RPMI8226 (cell line): ENCODE data around the gene WNK1.
A peak's percentile ranks its signal among the peaks of the same experiment; 100 is the strongest.

ENCODE experiments used
- DNase-seq: peaks from one replicate; pipeline ENCODE4 v3.0.0-alpha.2; 2015

WNK1 gene

GRCh38 chr12:867905-868304 is 115.5 kb downstream of the WNK1 start:
- DNase-seq: no peak

GRCh38 chr12:868722-869121 is 116.3 kb downstream of the WNK1 start:
- no peak for DNase-seq

DNA sequence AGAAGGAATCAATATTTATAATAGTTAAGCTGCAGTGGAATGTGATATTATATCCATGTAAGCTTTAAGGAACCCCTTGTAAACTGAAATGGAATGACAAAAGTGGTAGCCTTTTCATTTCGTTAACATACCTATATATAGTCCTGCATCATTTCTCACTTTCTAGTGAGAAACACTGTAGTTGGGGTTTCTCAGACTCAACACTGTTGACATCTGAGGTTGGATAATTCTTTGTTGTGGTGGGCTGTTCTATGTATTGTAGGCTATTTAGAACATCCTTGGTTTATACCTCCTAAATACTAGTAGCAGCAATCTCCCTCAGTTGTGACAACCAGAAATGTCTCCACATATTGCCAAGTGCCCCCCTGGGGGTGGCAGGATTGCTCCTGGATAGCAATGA is 118.0 kb downstream of the WNK1 start:
- no peak for DNase-seq

GRCh38 chr12:873954-874353 is 121.6 kb downstream of the WNK1 start:
- DNase-seq: no peak

DNA sequence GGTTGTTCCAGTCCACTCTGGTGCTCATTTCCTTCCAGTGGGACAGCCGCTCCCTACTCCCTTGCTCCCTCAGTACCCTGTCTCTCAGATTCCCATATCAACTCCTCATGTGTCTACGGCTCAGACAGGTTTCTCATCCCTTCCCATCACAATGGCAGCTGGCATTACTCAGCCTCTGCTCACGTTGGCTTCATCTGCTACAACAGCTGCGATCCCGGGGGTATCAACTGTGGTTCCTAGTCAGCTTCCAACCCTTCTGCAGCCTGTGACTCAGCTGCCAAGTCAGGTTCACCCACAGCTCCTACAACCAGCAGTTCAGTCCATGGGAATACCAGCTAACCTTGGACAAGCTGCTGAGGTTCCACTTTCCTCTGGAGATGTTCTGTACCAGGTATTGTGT is 127.3 kb downstream of the WNK1 start:
- DNase-seq: no peak

- no peak for DNase-seq
Observed at GRCh38 chr12:880656-881055, 128.3 kb downstream of the WNK1 start.

- peak; percentile 8 for DNase-seq
Observed at GRCh38 chr12:884746-885414, 132.5 kb downstream of the WNK1 start.

GRCh38 chr12:885701-886100 is 133.3 kb downstream of the WNK1 start:
- DNase-seq: peak; percentile 66

GRCh38 chr12:886206-886605 is 133.8 kb downstream of the WNK1 start:
- no peak for DNase-seq

GRCh38 chr12:894226-894625 is 141.8 kb downstream of the WNK1 start:
- DNase-seq: no peak

DNA sequence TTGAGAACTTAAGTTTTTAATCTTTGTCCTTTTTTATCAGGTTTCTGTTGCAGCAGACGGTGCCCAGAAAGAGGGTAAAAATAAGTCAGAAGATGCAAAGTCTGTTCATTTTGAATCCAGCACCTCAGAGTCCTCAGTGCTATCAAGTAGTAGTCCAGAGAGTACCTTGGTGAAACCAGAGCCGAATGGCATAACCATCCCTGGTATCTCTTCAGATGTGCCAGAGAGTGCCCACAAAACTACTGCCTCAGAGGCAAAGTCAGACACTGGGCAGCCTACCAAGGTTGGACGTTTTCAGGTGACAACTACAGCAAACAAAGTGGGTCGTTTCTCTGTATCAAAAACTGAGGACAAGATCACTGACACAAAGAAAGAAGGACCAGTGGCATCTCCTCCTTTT is 143.7 kb downstream of the WNK1 start:
- no peak for DNase-seq

- DNase-seq: no peak
Observed at GRCh38 chr12:897386-897785, 145.0 kb downstream of the WNK1 start.

- no peak for DNase-seq
Observed at GRCh38 chr12:902581-902980, 150.2 kb downstream of the WNK1 start.

DNA sequence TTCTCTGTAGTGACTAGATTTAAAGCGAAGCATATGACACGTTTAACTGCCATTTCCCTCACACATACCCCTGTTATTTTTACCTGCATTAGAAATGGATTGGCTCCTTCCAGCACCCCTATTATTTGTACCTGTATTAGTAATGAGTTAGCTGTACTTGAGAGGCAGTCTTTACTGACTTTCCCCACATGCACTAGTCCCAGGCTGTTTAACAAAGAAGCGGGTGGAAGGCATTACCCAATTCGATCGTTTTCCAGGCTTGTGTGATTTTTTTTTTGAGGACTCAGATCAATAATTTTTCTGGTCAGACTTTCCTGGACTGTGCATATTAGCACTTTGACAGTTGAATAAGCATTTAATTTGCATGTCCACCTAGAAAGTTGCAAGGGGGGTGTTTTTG is 150.7 kb downstream of the WNK1 start:
- DNase-seq: no peak

DNA sequence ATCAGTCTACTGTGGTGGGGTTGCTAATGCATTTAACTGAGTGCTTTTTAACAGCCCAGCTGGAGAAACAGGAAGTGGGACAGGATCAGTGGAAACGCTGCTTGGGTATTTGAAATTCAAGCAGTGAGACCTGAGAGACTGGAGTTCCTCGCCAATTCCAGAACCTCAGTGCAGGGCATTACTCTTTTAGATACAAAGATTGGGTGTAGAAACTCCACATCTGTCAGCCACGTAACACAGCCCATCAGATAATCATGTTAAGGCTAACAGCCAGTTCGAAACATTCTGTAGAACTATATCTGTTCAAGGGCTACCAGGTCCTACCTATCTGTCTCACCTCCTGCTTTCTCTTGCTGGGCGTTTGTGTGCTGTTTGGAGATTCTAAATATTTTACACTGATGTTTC is 151.6 kb downstream of the WNK1 start:
- no peak for DNase-seq

- no peak for DNase-seq
Observed at GRCh38 chr12:905261-906031, 153.1 kb downstream of the WNK1 start.

DNA sequence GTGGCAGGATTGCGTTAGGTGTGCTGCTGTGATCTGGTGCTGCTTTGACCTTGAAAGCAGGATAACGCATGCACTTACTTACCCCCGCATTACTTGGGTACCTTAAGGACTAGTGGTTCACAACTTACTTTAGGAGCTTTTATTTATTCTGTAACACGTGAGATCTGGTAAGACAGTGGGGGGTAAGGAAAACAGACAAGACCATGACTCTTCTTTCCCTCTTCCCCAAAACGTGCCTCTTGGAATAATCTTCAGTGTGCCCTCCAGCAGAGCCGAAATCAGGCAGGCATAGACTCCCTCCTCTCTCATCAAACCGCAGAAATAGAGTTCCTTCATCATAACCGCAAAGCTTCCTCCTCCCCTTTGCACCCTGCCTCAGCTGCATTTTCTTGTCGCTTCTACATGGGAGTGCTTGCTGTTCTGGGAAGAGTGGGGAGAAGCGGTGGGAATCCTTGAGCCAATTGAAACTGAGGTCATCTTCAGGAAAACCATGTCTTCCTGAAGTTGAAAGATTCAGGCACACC is 153.7 kb downstream of the WNK1 start:
- DNase-seq: no peak

DNA sequence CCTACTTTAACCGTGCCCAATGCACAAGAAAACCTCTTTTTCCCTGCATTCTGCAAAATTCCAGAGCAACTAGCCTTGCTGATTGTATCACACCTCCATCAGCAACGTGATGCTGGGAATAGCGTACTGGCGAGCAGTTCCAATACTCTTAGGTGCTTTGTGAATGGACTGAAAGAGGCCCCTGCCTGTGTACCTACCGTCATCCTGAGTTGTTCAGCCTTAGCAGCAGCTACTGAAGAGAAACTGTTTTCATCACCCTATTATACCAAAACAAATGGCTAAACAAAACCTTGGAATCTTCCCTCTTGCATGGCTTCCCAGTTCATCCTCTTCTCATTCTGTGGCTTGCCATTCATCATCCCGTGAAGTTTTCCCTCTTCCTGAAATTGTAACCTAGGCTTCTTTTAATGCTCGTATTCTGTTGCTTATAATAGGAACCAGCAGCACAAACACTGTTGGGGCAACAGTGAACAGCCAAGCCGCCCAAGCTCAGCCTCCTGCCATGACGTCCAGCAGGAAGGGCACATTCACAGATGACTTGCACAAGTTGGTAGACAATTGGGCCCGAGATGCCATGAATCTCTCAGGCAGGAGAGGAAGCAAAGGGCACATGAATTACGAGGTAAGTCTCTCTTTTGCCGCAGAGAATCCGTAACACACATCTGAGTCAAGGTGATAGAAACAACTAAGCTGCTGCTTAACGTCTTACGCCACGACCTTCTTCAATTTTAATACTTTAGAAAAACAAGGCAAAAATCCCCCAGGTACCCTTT is 155.2 kb downstream of the WNK1 start:
- no peak for DNase-seq

DNA sequence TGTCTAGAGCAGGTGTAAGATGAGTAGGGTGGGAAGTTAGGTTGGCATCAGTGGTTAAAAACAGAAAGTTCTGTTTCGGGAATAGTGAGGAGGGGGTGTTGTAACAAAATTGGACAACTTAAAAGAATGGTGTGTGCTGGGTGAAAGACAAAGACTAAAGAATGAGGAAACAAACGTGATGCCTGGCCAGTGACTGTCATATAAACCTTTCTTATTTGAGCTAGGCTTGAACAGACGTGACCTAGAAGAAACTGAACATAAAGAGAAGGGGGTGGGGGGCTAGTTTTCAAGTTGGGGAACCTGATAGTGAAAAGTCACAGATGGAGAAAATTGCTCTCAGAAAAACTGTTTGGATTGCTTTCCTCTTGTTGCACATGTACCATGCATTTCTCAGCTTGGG is 157.5 kb downstream of the WNK1 start:
- DNase-seq: no peak

- DNase-seq: no peak
Observed at GRCh38 chr12:910416-910815, 158.0 kb downstream of the WNK1 start.

DNA sequence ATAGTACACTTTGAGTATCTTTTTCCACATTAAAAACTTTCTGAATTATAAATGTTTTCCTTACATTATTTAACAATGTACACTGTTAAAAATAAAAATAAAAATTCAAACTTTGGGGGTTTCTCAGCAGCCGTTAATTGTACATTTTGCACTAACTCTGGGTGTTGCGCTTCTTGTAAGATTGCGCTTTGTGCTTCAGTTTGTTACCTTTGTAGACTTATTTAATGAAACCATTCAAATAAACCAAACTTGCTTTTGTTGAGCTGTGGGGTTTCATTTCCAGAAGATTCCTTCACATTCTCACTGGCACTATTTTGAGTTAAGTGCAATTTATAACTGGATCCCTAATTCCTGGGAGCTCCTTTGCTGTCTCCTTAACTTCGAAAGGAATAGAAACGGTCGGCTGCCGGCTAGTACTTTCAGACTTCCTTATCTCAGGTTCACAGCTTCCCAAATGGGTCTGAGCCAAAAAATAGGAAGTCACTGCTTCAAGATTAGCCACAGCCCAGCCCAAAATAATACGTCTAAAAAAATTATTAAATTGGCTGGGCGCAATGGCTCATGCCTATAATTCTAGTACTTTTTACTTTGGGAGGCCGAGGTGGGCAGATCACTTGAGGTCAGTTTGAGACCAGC is 158.9 kb downstream of the WNK1 start:
- no peak for DNase-seq

GRCh38 chr12:912466-913235 is 160.3 kb downstream of the WNK1 start:
- DNase-seq: no peak
